ENCODE results near the gene ECE2. TPM values are rescaled to one million over a fixed set of nuclear protein-coding genes. Genes with fewer than 3 reads are reported as not detected.

Gene ECE2
- total RNA-seq, 6 donors from 2014 or later: not detected

DNA sequence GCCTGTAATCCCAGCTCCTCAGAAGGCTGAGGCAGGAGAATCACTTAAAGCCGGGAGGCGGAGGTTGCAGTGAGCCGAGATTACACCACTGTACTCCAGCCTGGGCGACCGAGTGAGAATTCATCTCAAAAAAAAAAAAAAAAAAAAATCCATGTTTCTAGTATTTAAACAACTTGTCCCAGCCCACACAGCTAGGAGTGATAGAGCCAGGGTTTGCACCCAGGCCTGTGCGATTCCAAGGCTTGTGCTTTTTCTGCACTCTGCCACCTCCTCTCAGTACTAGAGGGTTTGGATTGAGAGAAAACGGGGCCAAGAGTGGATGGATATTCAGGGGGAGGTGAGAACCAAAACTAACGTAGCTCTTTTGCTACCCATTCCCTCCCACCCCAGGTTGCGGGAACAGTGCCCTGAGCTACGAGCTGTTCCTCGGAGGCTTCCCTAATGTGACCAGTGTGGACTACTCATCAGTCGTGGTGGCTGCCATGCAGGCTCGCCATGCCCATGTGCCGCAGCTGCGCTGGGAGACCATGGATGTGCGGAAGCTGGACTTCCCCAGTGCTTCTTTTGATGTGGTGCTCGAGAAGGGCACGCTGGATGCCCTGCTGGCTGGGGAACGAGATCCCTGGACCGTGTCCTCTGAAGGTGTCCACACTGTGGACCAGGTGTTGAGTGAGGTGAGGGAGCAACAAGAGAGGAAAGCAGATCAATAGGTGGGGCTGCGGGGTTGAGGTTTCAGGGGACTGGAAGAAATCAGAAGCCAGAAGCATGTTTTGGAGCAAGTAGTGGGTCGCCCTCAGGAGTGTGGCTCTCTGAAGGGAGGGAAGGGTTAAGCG lies 18.5 kb upstream of the ECE2 start:
- H3K4me1 ChIP-seq: peaks cover 25 to 29% (median 26%) of the 10 kb centered on the region in 4 donors
- ATAC-seq (ENCODE audit: low FRiP score in 2 of 2) (no peak), DNase-seq (no peak)
- peaks cover 0 to 26% (median 13%) of the 10 kb centered on the region in 4 donors for H3K27me3 ChIP-seq
- 90 to 95% methylated on average over 21 to 23 of the region's 23 CpGs for WGBS, 2 donors
- H3K36me3 ChIP-seq: peaks cover 0 to 3% (median 0%) of the 10 kb centered on the region in 4 donors
- H3K27ac ChIP-seq: no peak overlapping the region
- no peaks in the 10 kb centered on the region for H3K9me3 ChIP-seq
- no peak overlapping the region for H3K4me3 ChIP-seq
- no peak for TF ChIP-seq EP300 (IDR thresholded peaks at IDR 0.05)

DNA sequence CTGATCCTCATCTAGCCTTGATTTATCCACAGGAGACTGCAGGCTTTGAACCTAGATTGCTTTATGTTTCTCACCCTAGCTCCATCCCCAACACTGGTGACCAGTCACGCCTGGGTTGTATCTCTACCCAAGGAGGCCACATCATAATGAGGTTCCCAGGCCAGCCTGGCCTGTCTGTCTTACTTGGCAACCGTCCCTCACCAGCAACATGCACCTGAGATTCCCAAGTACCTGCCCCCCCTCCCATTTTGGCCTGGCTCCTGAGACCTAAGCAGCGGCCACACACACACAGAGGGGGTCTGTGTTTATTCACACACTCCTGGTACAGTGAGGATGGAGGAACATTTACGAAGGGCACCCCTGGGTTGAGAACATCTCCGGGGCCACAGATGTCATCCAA lies 16.9 kb upstream of the ECE2 start:
- ATAC-seq (ENCODE audit: low FRiP score in 2 of 2) (no peak), DNase-seq (no peak)
- Histone ChIP-seq H3K36me3 (peaks cover 0 to 3% (median 0%) of the 10 kb centered on the region in 4 donors), H3K4me3 (no peak overlapping the region), H3K27me3 (peaks cover 0 to 32% (median 16%) of the 10 kb centered on the region in 4 donors), H3K4me1 (peaks cover 30 to 35% (median 32%) of the 10 kb centered on the region in 4 donors), H3K9me3 (no peaks in the 10 kb centered on the region), H3K27ac (no peak overlapping the region)
- TF ChIP-seq POLR2AphosphoS5 (IDR thresholded peaks at IDR 0.05): no peak
- TF ChIP-seq EP300 (IDR thresholded peaks at IDR 0.05): no peak
- TF ChIP-seq POLR2A (IDR thresholded peaks at IDR 0.05): no peak
- TF ChIP-seq, protein P1, sequence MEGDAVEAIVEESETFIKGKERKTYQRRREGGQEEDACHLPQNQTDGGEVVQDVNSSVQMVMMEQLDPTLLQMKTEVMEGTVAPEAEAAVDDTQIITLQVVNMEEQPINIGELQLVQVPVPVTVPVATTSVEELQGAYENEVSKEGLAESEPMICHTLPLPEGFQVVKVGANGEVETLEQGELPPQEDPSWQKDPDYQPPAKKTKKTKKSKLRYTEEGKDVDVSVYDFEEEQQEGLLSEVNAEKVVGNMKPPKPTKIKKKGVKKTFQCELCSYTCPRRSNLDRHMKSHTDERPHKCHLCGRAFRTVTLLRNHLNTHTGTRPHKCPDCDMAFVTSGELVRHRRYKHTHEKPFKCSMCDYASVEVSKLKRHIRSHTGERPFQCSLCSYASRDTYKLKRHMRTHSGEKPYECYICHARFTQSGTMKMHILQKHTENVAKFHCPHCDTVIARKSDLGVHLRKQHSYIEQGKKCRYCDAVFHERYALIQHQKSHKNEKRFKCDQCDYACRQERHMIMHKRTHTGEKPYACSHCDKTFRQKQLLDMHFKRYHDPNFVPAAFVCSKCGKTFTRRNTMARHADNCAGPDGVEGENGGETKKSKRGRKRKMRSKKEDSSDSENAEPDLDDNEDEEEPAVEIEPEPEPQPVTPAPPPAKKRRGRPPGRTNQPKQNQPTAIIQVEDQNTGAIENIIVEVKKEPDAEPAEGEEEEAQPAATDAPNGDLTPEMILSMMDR (IDR thresholded peaks at IDR 0.05): no peak
- 90 to 95% methylated on average over 3 to 5 of the region's 5 CpGs for WGBS, 2 donors

- no peak for DNase-seq
- H3K4me1 ChIP-seq: peaks cover 30 to 35% (median 32%) of the 10 kb centered on the region in 4 donors
- no peaks in the 10 kb centered on the region for H3K9me3 ChIP-seq
- H3K27ac ChIP-seq: no peak overlapping the region
- H3K4me3 ChIP-seq: peak overlapping the region in 1 of 4 donors; percentile 23
- TF ChIP-seq EP300 (IDR thresholded peaks at IDR 0.05): no peak
- TF ChIP-seq, protein P1 (IDR thresholded peaks at IDR 0.05): no peak
- no peak for TF ChIP-seq POLR2AphosphoS5 (IDR thresholded peaks at IDR 0.05)
- no peak for TF ChIP-seq POLR2A (IDR thresholded peaks at IDR 0.05)
- peak in 1 of 2 donors; percentile 2 for ATAC-seq (ENCODE audit: low FRiP score in 2 of 2)
- H3K27me3 ChIP-seq: peaks cover 0 to 32% (median 16%) of the 10 kb centered on the region in 4 donors
- peaks cover 0 to 3% (median 0%) of the 10 kb centered on the region in 4 donors for H3K36me3 ChIP-seq
- whole genome bisulfite sequencing, 2 donors: 27 to 40% methylated on average over 9 to 16 of the region's 28 CpGs
Measured at GRCh38 chr3:184259396-184259877, 16.4 kb upstream of the ECE2 start.

GRCh38 chr3:184259878-184260723 lies 15.7 kb upstream of the ECE2 start:
- no peaks in the 10 kb centered on the region for H3K9me3 ChIP-seq
- ATAC-seq (ENCODE audit: low FRiP score in 2 of 2) (peak in 1 of 2 donors; percentile 76), DNase-seq (peak in 1 of 2 donors; percentile 91)
- H3K4me1 ChIP-seq: peaks cover 30 to 35% (median 32%) of the 10 kb centered on the region in 4 donors
- TF ChIP-seq POLR2A (IDR thresholded peaks at IDR 0.05): no peak
- no peak overlapping the region for H3K27ac ChIP-seq
- H3K36me3 ChIP-seq: peaks cover 0 to 3% (median 0%) of the 10 kb centered on the region in 4 donors
- H3K4me3 ChIP-seq: peak overlapping the region in 3 of 4 donors; percentile 49 to 62 (median 55)
- peaks cover 0 to 32% (median 16%) of the 10 kb centered on the region in 4 donors for H3K27me3 ChIP-seq
- WGBS, 2 donors: 3 to 4% methylated on average over 13 to 35 of the region's 91 CpGs

- TF ChIP-seq POLR2A (IDR thresholded peaks at IDR 0.05): no peak
- no peak for TF ChIP-seq POLR2AphosphoS5 (IDR thresholded peaks at IDR 0.05)
- TF ChIP-seq EP300 (IDR thresholded peaks at IDR 0.05): no peak
- TF ChIP-seq, protein P1 (IDR thresholded peaks at IDR 0.05): no peak
- H3K27ac ChIP-seq: no peak overlapping the region
- no peaks in the 10 kb centered on the region for H3K9me3 ChIP-seq
- peaks cover 0 to 32% (median 16%) of the 10 kb centered on the region in 4 donors for H3K27me3 ChIP-seq
- ATAC-seq (ENCODE audit: low FRiP score in 2 of 2): no peak
- H3K4me1 ChIP-seq: peaks cover 30 to 35% (median 32%) of the 10 kb centered on the region in 4 donors
- DNase-seq: peak in 1 of 2 donors; percentile 88
- WGBS, 2 donors: 2% methylated on average over 12 to 14 of the region's 49 CpGs
- H3K4me3 ChIP-seq: peak overlapping the region in 3 of 4 donors; percentile 49 to 62 (median 55)
- H3K36me3 ChIP-seq: peaks cover 0 to 3% (median 0%) of the 10 kb centered on the region in 4 donors
Measured at GRCh38 chr3:184260724-184261269, 15.0 kb upstream of the ECE2 start.

Measured in upper lobe of left lung (tissue), 6 donors.